Endothelial cell of umbilical vein (primary cell): ENCODE measurements around the gene PTPRD. TPM values are rescaled to one million over a fixed set of nuclear protein-coding genes. Genes with fewer than 3 reads are reported as not detected.

Experiments
- BruUV-seq: library from RNA; stranded (reverse); fragments of 400-500 nt; replicated peaks from 2 replicates; lab custom pipeline; 2021; lab: Mats Ljungman, UMichigan
- CTCF ChIA-PET: fragments of 300-600, 350-600 bp; sonication (Branson Sonifier 250); formaldehyde crosslinking; loops from one replicate; lab custom pipeline; 2021; ENCODE audit warnings: antibody characterized with exemption, inconsistent platforms; lab: Charles Lee
- POLR2A ChIA-PET: fragments of 300-600, 350-600 bp; sonication (Branson Sonifier 250); formaldehyde crosslinking; loops from one replicate; lab custom pipeline; 2021; ENCODE audit warnings: antibody characterized with exemption, inconsistent platforms; lab: Charles Lee
- DNase-seq: peaks from one replicate; pipeline ENCODE4 v3.0.0-alpha.2; 2011; ENCODE audit warnings: low read depth, low spot score
- FAIRE-seq: peaks from 2 replicates; lab custom pipeline; 2011; peaks lifted over from hg19 to GRCh38; lab: Jason Lieb, UNC
- H2AFZ ChIP-seq: 2 replicates; pipeline ENCODE4 v1.6.0; 2012; ENCODE audit warnings: low read depth, low read length, control low read depth, inconsistent platforms
- H3K27ac ChIP-seq: 2 replicates; pipeline ENCODE4 v1.5.1; 2011; ENCODE audit warnings: low read depth, mild to moderate bottlenecking, control low read depth, low read length, moderate library complexity; ENCODE audit not compliant: insufficient read depth
- H3K27me3 ChIP-seq, 2 experiments: 2 replicates each; pipeline versions ENCODE4 v1.6.0 to v1.6.1; 2011; ENCODE audit warnings: low read length in 2 of 2, mixed read lengths in 1 of 2; ENCODE audit not compliant: control insufficient read depth in 2 of 2, insufficient read depth in 2 of 2
- H3K36me3 ChIP-seq, 2 experiments: 2 replicates in 1 of 2; 3 replicates in 1 of 2; pipeline ENCODE4 v1.5.1; 2011; ENCODE audit warnings: low read length in 2 of 2, mild to moderate bottlenecking in 1 of 2, moderate library complexity in 1 of 2; ENCODE audit not compliant: control insufficient read depth in 2 of 2, insufficient read depth in 2 of 2; ENCODE audit errors: extremely low read depth in 1 of 2
- H3K4me1 ChIP-seq: 3 replicates; pipeline ENCODE4 v1.5.1; 2011; ENCODE audit warnings: mild to moderate bottlenecking, low read length; ENCODE audit not compliant: control insufficient read depth, insufficient read depth; ENCODE audit errors: extremely low read depth
- H3K4me2 ChIP-seq: 2 replicates; pipeline ENCODE4 v1.6.1; 2011; ENCODE audit warnings: low read length, control low read depth, mixed read lengths; ENCODE audit not compliant: insufficient read depth
- H3K4me3 ChIP-seq, 3 experiments: fragments of 200-600 bp in 1 of 3; sonication (generic), shearing (Covaris generic) in 1 of 3; replicated peaks in 1 of 3; 2 replicates each; pipeline ENCODE4 v1.5.1; 2011 to 2016; ENCODE audit warnings: control low read depth in 3 of 3, low read length in 3 of 3, mild to moderate bottlenecking in 2 of 3, inconsistent platforms in 1 of 3, low read depth in 1 of 3, moderate library complexity in 1 of 3; ENCODE audit not compliant: insufficient read depth in 1 of 3
- H3K79me2 ChIP-seq: 2 replicates; pipeline ENCODE4 v1.6.0; 2012; ENCODE audit warnings: low read length, inconsistent platforms; ENCODE audit not compliant: control insufficient read depth, insufficient read depth
- H3K9ac ChIP-seq: replicated peaks from 2 replicates; pipeline ENCODE3; 2011; ENCODE audit warnings: low read length, control low read depth; ENCODE audit not compliant: insufficient read depth; ENCODE audit errors: extremely low read depth
- H3K9me1 ChIP-seq: replicated peaks from 3 replicates; pipeline ENCODE4 v1.6.0; 2011; ENCODE audit warnings: mild to moderate bottlenecking, low read length; ENCODE audit not compliant: control insufficient read depth, insufficient read depth; ENCODE audit errors: extremely low read depth
- H3K9me3 ChIP-seq: replicated peaks from 2 replicates; pipeline ENCODE4 v1.5.1; 2012; ENCODE audit warnings: low read length, inconsistent platforms; ENCODE audit not compliant: control insufficient read depth, insufficient read depth
- H4K20me1 ChIP-seq: replicated peaks from 2 replicates; pipeline ENCODE3; 2011; ENCODE audit warnings: mild to moderate bottlenecking, low read length; ENCODE audit not compliant: control insufficient read depth, insufficient read depth; ENCODE audit errors: extremely low read depth
- EZH2 ChIP-seq: IDR thresholded peaks from 2 replicates; pipeline ENCODE4 v1.6.1; 2012; ENCODE audit warnings: borderline replicate concordance, low read depth, mild to moderate bottlenecking, moderate library complexity, low read length, inconsistent platforms; ENCODE audit not compliant: severe bottlenecking
- FOS ChIP-seq: IDR thresholded peaks from 2 replicates; pipeline ENCODE4 v1.6.1; 2011; ENCODE audit warnings: mild to moderate bottlenecking, low read length, moderate library complexity, borderline replicate concordance; ENCODE audit not compliant: insufficient read depth
- GATA2 ChIP-seq: IDR thresholded peaks from 2 replicates; pipeline ENCODE4 v1.7.0; 2011; ENCODE audit warnings: low read depth, mild to moderate bottlenecking, moderate library complexity, mixed read lengths, low read length; ENCODE audit not compliant: insufficient read length, insufficient read depth
- JUN ChIP-seq: IDR thresholded peaks from 2 replicates; pipeline ENCODE4 v1.6.1; 2011; ENCODE audit warnings: borderline replicate concordance, low read depth; ENCODE audit not compliant: insufficient read length, insufficient read depth
- MYC ChIP-seq: IDR thresholded peaks from one replicate; pipeline ENCODE4 v1.6.1; 2011; ENCODE audit warnings: mild to moderate bottlenecking, low read depth, low read length
- POLR2A ChIP-seq: IDR thresholded peaks from 2 replicates; pipeline ENCODE4 v1.6.1; 2012; ENCODE audit warnings: low read depth, mild to moderate bottlenecking, control low read depth, low read length
- POLR2AphosphoS5 ChIP-seq: IDR thresholded peaks from 2 replicates; pipeline ENCODE4 v1.6.1; 2012; ENCODE audit warnings: low read depth, mild to moderate bottlenecking, control low read depth, low read length, moderate library complexity; ENCODE audit not compliant: insufficient read depth
- dilution Hi-C: fragments of 300-500 bp; cut with MboI; formaldehyde crosslinking; loops from one replicate; pipeline ENCODE4 v1.15.0; 2019; ENCODE audit warnings: low sequenced_read_pairs; ENCODE audit not compliant: extremely low pct_ligation_motif_present
- intact Hi-C: fragments of 100-400 bp; cut with micrococcal nuclease; formaldehyde crosslinking; loops from one replicate; pipeline ENCODE4 v1.10.0; 2022
- polyA plus RNA-seq, 4 experiments: library from polyadenylated mRNA; depleted of rRNA in 3 of 4; stranded (reverse) in 3 of 4; unstranded in 1 of 4; fragments of >200 nt; gene quantifications; 2 replicates each; pipeline versions ENCODE4 v1.2.1 to v1.2.3, GENCODE V29; 2011 to 2012; ENCODE audit warnings: missing spikeins in 1 of 4
- total RNA-seq: library from RNA; stranded (reverse); gene quantifications from 2 replicates; pipeline ENCODE4 v1.2.3, GENCODE V29; 2021
- TF ChIP-seq, protein P1 (sequence below), 2 donors: IDR thresholded peaks; 1 replicate in 1 of 2; 2 replicates in 1 of 2; pipeline ENCODE4 v1.5.1; 2011; ENCODE audit warnings: low read length in 2 of 2, mild to moderate bottlenecking in 2 of 2, moderate library complexity in 2 of 2, control low read depth in 1 of 2, inconsistent platforms in 1 of 2, low read depth in 1 of 2; ENCODE audit not compliant: insufficient read depth in 1 of 2; ENCODE audit errors: extremely low read depth in 1 of 2
- TF ChIP-seq, protein P2 (sequence below): IDR thresholded peaks from 2 replicates; pipeline ENCODE4 v1.6.1; 2011; ENCODE audit not compliant: insufficient read depth, insufficient read length

The PTPRD gene
- total and polyA plus RNA-seq, 2 donors (not counting 3 experiments of a cell fraction or from before 2014, with no cell fraction given), result 5.5 to 5.7 TPM

DNA sequence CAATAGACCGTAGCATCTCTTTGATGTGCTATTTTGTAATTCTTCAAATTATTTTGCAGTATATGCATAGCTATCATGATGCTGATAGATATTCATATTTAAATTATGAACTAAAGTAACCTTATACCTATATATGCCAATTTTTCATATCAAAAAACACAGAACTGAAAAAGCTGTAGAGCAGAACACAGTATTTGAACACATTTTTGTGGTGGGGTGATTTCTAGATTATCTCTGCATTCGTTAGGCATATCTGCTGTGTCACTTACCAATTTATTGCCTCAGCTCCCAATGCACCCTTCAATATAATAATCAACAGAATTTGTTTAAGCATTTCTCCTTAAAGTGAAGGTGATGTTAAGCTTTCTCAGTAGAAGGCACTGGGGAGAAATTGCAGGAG lies 998.2 kb downstream of the PTPRD start:
- Histone ChIP-seq H2AFZ (no peak overlapping the region), H3K4me2 (no peak overlapping the region), H3K4me1 (no peaks in the 10 kb centered on the region), H3K9me3 (no peaks in the 10 kb centered on the region), H3K9me1 (no peaks in the 10 kb centered on the region), H3K79me2 (no peaks in the 10 kb centered on the region), H3K4me3 (no peak overlapping the region), H4K20me1 (no peaks in the 10 kb centered on the region), H3K27me3 (no peaks in the 10 kb centered on the region), H3K36me3 (no peaks in the 10 kb centered on the region), H3K9ac (no peak overlapping the region), H3K27ac (no peak overlapping the region)
- ChIA-PET CTCF (interaction anchor here (0.7 to 2.7 kb wide), 3 partner anchors 8 to 177 kb away, joined by 3 to 9 read pairs (median 6); no protein-coding TSS in a partner anchor), POLR2A (no interaction called here)
- TF ChIP-seq, protein P1, sequence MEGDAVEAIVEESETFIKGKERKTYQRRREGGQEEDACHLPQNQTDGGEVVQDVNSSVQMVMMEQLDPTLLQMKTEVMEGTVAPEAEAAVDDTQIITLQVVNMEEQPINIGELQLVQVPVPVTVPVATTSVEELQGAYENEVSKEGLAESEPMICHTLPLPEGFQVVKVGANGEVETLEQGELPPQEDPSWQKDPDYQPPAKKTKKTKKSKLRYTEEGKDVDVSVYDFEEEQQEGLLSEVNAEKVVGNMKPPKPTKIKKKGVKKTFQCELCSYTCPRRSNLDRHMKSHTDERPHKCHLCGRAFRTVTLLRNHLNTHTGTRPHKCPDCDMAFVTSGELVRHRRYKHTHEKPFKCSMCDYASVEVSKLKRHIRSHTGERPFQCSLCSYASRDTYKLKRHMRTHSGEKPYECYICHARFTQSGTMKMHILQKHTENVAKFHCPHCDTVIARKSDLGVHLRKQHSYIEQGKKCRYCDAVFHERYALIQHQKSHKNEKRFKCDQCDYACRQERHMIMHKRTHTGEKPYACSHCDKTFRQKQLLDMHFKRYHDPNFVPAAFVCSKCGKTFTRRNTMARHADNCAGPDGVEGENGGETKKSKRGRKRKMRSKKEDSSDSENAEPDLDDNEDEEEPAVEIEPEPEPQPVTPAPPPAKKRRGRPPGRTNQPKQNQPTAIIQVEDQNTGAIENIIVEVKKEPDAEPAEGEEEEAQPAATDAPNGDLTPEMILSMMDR (IDR thresholded peaks at IDR 0.05; ENCODE audit: extremely low read depth in 1 of 2, insufficient read depth in 1 of 2, low read depth in 1 of 2, low read length in 2 of 2), result no peak
- TF ChIP-seq POLR2A (no peak), GATA2 (no peak), MYC (no peak), JUN (no peak), POLR2AphosphoS5 (no peak), EZH2 (no peak), FOS (no peak)
- TF ChIP-seq, protein P2, sequence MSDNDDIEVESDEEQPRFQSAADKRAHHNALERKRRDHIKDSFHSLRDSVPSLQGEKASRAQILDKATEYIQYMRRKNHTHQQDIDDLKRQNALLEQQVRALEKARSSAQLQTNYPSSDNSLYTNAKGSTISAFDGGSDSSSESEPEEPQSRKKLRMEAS, result no peak
- no TSS peak for BruUV-seq
- FAIRE-seq (no peak), DNase-seq (no peak)
- dilution Hi-C loops (no loop called here), intact Hi-C loops (no loop called here)
